GM19463 (cell line): ENCODE measurements around the gene NDOR1.

ENCODE experiments used
- ATAC-seq: cut with Tn5 transposase; IDR thresholded peaks from one replicate; pipeline ENCODE4 v1.9.1; 2021; ENCODE audit warnings: mild to moderate bottlenecking, moderate library complexity; ENCODE audit not compliant: unreplicated experiment

Gene NDOR1

GRCh38 chr9:137205126-137206069, at the start of gene NDOR1, which contains the start of gene TMEM203:
Gene NDOR1, plus strand, starts transcription at chr9:137205700. Its CDS starts 78 bp downstream, at chr9:137205778.
Gene TMEM203, minus strand, starts transcription at chr9:137205648. Its CDS starts 234 bp downstream, at chr9:137205414.
- no peak for ATAC-seq

GRCh38 chr9:137156567-137157375, 48.7 kb upstream of the NDOR1 start:
- no peak for ATAC-seq

GRCh38 chr9:137157618-137158415, 47.7 kb upstream of the NDOR1 start:
- ATAC-seq = no peak

DNA sequence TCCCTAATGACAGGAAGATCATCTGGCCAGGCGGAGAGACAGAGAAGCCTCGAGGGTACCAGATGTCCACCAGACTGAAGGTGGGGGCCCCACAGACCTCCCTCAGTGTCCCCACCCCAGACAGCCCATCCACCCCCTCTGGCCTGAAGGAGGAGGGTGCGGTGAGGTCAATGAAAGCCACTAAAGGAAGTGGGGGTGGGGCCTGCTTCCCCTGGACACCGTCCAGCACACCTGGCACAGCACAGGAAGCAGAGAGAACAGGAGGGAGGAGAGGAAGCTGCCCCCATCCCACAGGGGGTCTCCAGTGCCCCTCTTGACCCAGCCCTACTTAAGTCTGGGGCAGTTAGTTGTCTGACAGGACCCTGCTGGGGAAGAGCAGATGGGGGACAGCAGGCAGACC, 46.9 kb upstream of the NDOR1 start:
- ATAC-seq = no peak

- ATAC-seq = no peak
These were observed 46.1 kb upstream of the NDOR1 start for GRCh38 chr9:137159105-137160053.

DNA sequence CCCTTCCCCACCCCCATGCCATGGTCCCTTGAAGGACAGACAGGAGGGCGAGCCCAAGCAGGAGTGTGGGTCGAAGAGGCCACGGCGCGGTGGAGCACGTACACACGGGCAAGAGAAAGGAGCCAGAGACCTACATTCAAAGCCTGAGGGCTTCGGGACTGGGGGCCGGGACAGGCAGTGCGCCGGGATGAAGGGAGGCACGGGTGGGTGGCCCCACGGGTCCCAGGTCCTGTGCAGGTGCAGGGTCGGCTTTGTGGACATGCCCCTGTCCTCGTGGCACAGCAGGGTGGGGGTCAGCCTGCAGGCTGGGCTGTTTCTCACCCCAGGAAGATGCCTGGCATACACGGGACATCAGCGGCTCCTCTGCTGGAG, 45.5 kb upstream of the NDOR1 start:
- ATAC-seq = no peak

GRCh38 chr9:137160716-137161557, 44.6 kb upstream of the NDOR1 start:
- ATAC-seq = no peak

GRCh38 chr9:137161558-137162486, 43.7 kb upstream of the NDOR1 start:
- ATAC-seq = no peak

DNA sequence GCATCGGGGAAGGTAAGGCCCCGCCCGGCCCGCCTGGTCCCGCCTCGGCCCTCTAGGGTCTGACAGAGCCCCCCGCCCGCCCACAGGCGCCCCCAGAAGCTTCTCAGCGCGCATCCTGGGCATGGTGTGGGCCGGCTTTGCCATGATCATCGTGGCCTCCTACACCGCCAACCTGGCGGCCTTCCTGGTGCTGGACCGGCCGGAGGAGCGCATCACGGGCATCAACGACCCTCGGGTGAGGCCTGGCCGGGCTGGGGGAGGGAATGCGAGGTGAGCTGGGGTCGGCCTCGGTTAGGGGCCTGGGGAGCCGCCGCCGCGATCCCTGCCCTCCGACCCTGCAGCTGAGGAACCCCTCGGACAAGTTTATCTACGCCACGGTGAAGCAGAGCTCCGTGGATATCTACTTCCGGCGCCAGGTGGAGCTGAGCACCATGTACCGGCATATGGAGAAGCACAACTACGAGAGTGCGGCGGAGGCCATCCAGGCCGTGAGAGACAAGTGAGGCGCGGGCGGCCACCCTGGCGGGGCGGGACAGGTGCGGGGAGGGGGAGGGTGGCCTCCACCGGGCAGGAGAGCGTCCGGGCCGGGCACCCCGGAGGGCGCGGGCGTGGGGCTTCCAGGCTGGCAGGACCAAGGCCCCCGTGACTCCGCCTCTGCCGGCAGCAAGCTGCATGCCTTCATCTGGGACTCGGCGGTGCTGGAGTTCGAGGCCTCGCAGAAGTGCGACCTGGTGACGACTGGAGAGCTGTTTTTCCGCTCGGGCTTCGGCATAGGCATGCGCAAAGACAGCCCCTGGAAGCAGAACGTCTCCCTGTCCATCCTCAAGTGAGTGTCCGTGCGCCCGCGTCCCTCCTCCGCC, 42.8 kb upstream of the NDOR1 start:
- no peak for ATAC-seq

GRCh38 chr9:137163365-137163715, 42.2 kb upstream of the NDOR1 start:
- no peak for ATAC-seq

DNA sequence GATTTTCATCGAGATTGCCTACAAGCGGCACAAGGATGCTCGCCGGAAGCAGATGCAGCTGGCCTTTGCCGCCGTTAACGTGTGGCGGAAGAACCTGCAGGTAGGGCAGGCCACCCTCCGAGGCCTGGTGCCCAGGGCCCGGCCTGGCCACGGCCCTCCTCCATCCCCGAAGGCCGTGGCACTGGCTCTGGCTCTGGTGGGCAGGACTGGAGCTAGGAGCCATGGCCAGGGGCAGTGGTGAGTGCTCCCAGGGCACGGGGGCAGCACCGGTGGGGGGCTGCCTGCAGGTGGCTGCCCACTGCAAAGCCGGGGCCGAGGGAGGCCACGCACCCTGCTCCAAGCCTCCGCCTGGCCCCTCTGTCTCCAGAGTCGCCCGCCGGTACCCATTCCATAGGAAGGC, 41.7 kb upstream of the NDOR1 start:
- ATAC-seq = no peak

DNA sequence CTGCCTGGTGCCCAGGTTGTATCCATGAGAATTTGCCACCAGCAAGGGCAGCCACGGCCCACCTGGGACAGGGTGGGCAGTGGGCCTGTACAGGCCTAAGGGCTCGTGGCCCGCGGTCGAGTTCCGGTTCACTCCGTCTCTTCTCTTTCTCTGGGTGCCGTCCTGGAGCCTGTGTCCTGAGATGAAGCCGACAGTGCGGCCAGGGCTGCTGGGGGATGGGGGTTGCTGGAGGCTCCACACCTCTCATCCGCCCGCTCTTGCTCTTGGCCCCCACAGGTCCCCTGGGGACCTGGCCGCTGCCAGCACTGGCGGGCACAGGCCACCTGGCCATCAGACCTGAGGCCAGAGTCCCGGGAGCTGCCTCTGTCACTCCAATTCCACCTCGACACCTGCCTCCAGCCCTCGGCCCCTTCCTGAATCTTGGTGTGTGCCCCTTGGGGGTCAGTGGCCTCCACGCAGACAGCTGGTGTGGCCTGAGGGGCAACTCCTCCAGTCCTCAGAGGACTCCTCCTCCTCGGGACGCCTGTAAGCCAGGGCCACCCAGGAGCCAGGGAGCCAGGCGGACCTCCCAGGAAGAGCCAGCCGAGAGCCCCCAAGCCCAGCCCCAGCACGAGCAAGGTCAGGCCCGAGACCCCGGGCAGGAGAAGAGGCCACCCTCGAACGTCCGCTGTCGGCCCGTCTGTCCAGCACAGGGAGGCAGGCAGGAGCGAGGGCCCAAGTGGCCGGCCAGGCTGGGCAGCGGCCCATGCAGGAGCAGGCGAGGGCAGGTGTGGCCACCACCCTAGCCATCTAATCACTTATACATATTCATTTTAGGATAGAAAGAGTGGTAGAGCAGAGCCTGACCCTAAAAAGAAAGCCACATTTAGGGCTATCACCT, 40.9 kb upstream of the NDOR1 start:
- ATAC-seq = no peak

DNA sequence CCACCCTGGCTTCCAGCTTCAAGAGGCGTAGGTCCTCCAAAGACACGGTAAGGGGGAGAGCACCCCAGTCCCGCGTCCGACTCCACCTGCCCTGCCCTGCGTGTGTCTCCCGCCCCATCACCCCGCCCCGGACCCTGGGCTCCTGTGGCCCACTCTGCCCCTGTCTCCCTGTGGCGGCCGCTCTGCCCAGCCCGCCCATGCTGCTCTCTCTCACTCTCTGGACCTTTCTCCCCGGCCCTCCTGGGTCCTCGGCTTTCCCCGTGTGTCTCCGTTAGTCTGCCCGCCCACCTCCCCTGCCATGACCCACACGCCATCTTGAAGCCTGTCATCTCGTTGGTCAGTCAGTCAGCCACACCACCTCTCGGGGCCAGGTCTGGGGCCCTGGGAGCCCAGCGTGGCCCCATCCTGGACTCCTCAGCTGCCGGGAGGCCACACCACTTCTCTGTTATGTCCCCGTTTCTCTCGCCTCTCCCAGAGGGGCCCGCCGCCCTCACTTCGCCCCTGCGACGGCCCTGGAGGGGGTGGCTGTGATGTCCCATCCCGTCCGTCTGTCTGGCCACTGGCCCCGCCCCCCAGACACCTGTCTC, 40.2 kb upstream of the NDOR1 start:
- ATAC-seq = no peak

DNA sequence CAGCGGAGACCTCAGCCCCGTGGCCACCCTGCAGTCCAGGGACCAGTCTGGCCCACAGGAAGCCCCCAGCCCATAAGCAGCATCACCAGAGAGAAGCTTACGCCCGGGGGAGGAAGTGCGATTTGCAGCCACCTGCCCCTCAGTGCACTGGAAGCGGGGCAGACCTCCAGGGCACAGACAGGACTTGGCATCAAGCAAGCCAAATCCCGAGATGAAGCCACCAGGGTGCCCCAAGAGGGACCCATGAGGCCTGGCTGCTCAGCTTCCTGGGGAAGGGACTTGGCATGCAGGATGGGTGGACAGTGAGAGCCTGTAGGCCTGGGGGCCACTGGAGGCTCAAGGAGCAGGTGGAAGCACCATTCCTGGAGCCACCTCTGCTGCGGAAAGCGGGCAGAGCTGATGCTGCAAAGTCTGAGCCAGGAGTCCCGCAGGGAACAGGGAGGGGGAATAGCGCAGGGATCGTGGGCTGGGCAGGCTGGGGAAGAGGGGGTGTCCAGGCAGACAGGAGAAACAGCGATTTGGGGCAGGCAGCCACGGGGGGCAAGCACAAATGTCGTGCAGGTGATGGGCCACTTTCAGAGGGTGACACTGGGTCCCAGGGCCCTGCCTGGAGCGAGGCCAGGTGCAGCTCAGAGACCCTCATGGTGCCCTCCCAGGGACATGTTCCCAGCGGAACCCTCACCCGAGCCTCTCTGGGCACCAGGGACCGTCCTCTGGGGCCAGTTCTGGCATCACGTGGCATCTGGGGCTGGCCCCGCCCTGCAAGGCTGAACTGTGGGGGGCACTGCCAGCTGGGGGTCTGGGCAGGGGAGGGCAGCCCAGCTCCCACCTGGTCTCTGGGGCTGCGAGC, 38.9 kb upstream of the NDOR1 start:
- no peak for ATAC-seq

GRCh38 chr9:137167277-137167746, 38.2 kb upstream of the NDOR1 start:
- ATAC-seq = no peak
